AG10803 (cell line): ENCODE measurements around the gene PSMD13.
A peak's percentile ranks its signal among the peaks of the same experiment; 100 is the strongest.

ENCODE experiments used
- DNase-seq: peaks from one replicate; pipeline ENCODE4 v3.0.0; 2010; ENCODE audit warnings: low read depth
- H3K4me3 ChIP-seq: 2 replicates; pipeline ENCODE4 v1.5.1; 2011; ENCODE audit warnings: mild to moderate bottlenecking, low read length, control low read depth
- TF ChIP-seq, protein P1 (sequence below): conservative IDR thresholded peaks from 2 replicates; pipeline ENCODE4 v1.5.1; 2011; ENCODE audit warnings: mild to moderate bottlenecking, low read length, control low read depth, inconsistent platforms

The PSMD13 gene

GRCh38 chr11:244376-244775, 7.6 kb downstream of the PSMD13 start:
- TF ChIP-seq, protein P1, sequence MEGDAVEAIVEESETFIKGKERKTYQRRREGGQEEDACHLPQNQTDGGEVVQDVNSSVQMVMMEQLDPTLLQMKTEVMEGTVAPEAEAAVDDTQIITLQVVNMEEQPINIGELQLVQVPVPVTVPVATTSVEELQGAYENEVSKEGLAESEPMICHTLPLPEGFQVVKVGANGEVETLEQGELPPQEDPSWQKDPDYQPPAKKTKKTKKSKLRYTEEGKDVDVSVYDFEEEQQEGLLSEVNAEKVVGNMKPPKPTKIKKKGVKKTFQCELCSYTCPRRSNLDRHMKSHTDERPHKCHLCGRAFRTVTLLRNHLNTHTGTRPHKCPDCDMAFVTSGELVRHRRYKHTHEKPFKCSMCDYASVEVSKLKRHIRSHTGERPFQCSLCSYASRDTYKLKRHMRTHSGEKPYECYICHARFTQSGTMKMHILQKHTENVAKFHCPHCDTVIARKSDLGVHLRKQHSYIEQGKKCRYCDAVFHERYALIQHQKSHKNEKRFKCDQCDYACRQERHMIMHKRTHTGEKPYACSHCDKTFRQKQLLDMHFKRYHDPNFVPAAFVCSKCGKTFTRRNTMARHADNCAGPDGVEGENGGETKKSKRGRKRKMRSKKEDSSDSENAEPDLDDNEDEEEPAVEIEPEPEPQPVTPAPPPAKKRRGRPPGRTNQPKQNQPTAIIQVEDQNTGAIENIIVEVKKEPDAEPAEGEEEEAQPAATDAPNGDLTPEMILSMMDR, result no peak
- no peak for DNase-seq
- no peak overlapping the region for H3K4me3 ChIP-seq

GRCh38 chr11:249062-249461, 12.3 kb downstream of the PSMD13 start:
- TF ChIP-seq, protein P1, result no peak
- no peak overlapping the region for H3K4me3 ChIP-seq
- no peak for DNase-seq

- H3K4me3 ChIP-seq, result no peak overlapping the region
- no peak for DNase-seq
- TF ChIP-seq, protein P1, result no peak
Observed at GRCh38 chr11:250274-250673, 13.5 kb downstream of the PSMD13 start.

DNA sequence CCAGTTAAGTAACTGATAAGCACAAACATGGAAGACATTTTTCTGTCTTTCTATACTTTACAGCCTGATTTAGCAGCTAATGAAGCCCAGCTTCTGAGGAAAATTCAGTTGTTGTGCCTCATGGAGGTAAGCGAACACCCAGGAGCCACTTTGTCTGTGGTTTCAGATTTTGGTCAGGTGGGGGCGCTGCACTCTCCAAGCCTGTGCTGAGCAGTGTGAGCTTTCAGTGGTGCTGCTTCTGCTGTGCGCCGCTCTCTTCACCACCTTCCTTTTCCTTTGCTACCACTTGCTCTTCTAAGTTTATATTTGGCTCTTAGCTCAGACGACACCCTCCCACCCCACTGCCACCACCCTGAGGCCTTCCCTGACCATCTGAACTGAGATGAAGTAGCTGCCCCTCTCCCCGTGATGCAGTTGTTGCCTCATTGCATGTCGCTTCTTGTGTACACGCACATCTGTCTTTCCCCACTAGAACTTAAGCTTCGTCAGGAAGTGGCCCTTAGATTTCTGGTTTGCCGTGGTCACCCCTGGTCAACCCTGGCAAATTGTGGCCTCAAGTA, 14.0 kb downstream of the PSMD13 start:
- TF ChIP-seq, protein P1, result peak; percentile 68
- peak; percentile 52 for DNase-seq
- no peak overlapping the region for H3K4me3 ChIP-seq

GRCh38 chr11:251550-251949, 14.8 kb downstream of the PSMD13 start:
- TF ChIP-seq, protein P1, result 0 out of 2 replicates have a peak, but pooled peaks have one; percentile 4
- H3K4me3 ChIP-seq, result no peak overlapping the region
- DNase-seq, result peak; percentile 15

DNA sequence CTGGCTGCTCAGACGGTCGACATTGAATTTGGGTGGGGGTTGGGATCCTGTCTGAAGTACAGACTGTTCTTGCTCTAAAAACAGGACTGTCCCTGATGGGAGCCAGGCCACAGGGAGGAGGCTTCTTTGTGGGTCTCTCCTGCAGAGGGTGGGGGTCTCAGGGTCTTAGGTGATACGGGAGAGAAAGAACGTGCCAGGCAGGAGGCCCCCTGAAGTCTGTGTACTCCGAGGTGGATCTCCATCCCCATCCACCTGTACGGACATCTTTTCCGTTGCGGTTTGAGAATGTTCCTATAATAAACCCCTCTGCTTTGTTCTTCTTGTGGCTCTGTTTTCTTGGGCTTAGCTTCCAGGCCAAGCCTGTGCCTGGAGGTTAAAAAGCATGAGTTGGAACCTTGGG, 15.9 kb downstream of the PSMD13 start:
- no peak for DNase-seq
- TF ChIP-seq, protein P1, result no peak

GRCh38 chr11:253160-253885, 16.5 kb downstream of the PSMD13 start:
- H3K4me3 ChIP-seq, result no peak overlapping the region
- DNase-seq, result no peak
- TF ChIP-seq, protein P1, result no peak

More for the DNA sequence above, 15.9 kb downstream of the PSMD13 start:
- H3K4me3 ChIP-seq, result no peak overlapping the region
